GM13976 (cell line): Measurements from ENCODE around the gene ZNF577.
"Not testable (repeated sequence)": the region's sequence is repeated elsewhere in the genome, so short reads cannot be mapped to it uniquely, and the experiment has no call there.

Source experiments
- DNase-seq: peaks from one replicate; pipeline ENCODE4 v3.0.0; 2012; ENCODE audit warnings: low spot score
- in situ Hi-C: fragments of 300-500 bp; cut with MboI; formaldehyde crosslinking; loops from one replicate; pipeline ENCODE4 v1.12.0; 2022; ENCODE audit warnings: low sequenced_read_pairs, mixed read lengths, inconsistent platforms; ENCODE audit not compliant: unreplicated experiment
- TF ChIP-seq, protein P1 (sequence below): IDR thresholded peaks from 2 replicates; pipeline ENCODE4 v1.5.1; 2012; ENCODE audit warnings: borderline replicate concordance, mild to moderate bottlenecking; ENCODE audit not compliant: insufficient read depth; ENCODE audit errors: extremely low read depth, missing control alignments, control extremely low read depth

The ZNF577 gene

GRCh38 chr19:51919606-51920005 is 31.9 kb upstream of the ZNF577 start:
- in situ Hi-C loops = no loop called here
- TF ChIP-seq, protein P1, sequence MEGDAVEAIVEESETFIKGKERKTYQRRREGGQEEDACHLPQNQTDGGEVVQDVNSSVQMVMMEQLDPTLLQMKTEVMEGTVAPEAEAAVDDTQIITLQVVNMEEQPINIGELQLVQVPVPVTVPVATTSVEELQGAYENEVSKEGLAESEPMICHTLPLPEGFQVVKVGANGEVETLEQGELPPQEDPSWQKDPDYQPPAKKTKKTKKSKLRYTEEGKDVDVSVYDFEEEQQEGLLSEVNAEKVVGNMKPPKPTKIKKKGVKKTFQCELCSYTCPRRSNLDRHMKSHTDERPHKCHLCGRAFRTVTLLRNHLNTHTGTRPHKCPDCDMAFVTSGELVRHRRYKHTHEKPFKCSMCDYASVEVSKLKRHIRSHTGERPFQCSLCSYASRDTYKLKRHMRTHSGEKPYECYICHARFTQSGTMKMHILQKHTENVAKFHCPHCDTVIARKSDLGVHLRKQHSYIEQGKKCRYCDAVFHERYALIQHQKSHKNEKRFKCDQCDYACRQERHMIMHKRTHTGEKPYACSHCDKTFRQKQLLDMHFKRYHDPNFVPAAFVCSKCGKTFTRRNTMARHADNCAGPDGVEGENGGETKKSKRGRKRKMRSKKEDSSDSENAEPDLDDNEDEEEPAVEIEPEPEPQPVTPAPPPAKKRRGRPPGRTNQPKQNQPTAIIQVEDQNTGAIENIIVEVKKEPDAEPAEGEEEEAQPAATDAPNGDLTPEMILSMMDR = no peak
- no peak for DNase-seq

- DNase-seq = no peak
- TF ChIP-seq, protein P1 = no peak
- in situ Hi-C loops = no loop called here
These were observed 28.4 kb upstream of the ZNF577 start for GRCh38 chr19:51916167-51916566.

DNA sequence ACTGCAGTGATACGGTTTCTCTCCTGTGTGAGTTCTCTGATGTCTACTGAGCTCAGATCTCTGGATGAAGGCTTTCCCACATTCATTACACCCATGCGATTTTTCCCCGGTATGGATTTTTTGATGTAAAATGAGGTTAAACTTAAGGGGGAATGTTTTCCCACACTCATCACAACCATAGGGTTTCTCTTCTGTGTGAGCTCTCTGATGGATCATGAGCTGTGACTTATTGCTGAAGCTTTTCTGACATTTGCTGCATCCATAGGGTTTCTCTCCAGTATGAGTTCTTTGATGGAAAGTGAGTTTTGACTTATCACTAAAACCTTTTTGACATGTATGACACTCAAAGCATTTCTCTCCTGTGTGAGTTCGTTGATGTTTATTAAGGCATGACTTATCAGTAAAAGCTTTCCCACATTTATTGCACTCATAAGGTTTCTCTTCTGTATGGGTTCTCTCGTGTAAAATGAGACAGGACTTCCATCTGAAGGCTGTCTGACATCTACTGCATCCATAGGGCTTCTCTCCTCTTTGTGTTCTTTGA is 27.6 kb upstream of the ZNF577 start:
- no peak for DNase-seq
- in situ Hi-C loops = no loop called here
- TF ChIP-seq, protein P1 = no peak

GRCh38 chr19:51907981-51908380 is 20.2 kb upstream of the ZNF577 start:
- DNase-seq, in situ Hi-C loops: not testable (repeated sequence)

GRCh38 chr19:51906108-51906507 is 18.4 kb upstream of the ZNF577 start:
- DNase-seq, in situ Hi-C loops: not testable (repeated sequence)

- DNase-seq, in situ Hi-C loops: not testable (repeated sequence)
These were observed 17.9 kb upstream of the ZNF577 start for GRCh38 chr19:51905639-51906038.

DNA sequence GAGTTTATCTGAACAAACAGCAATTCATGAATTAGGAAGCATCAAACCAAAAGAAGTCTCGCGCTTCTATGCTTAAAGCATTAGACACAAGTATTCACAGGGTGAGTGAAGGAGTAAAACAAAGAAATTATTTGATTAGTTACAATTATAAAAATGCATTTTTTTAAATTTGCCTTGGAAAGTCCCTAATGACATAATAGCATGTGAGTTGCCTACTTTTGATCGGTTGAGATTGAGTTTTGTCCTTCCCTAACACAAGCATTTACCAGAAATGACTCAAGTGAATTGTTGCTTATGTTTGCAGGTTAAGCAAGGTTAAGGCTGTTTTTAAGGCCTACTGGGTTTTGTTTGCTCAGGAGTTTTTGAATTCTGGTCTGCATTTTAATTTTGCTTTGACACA is 17.5 kb upstream of the ZNF577 start:
- TF ChIP-seq, protein P1 = no peak
- in situ Hi-C loops = no loop called here
- peak; percentile 9 for DNase-seq

GRCh38 chr19:51904331-51905165 is 16.8 kb upstream of the ZNF577 start, which contains the start of gene ZNF649:
TSS of gene ZNF649 (minus strand) at chr19:51905017. CDS start at chr19:51900107, 4,910 bp downstream.
- TF ChIP-seq, protein P1 = peak; percentile 2

More at GRCh38 chr19:51904331-51905165, 16.8 kb upstream of the ZNF577 start, which contains the start of gene ZNF649:
- DNase-seq = peak; percentile 86
- in situ Hi-C loops = no loop called here
